Testis (tissue), 3 donors: ENCODE results near the gene PPIL6. TPM values are rescaled to one million over a fixed set of nuclear protein-coding genes. Genes with fewer than 3 reads are reported as not detected.

Source experiments
- DNase-seq: peaks from one replicate; pipeline ENCODE4 v3.0.0-alpha.2; 2019
- H3K27ac ChIP-seq, 2 donors: fragments of 200-600 bp; sonication (generic); one replicate each; pipeline ENCODE4 v1.5.1; 2019
- H3K27me3 ChIP-seq: fragments of 200-600 bp; sonication (generic); one replicate; pipeline ENCODE4 v1.5.1; 2019
- H3K36me3 ChIP-seq: fragments of 200-600 bp; sonication (generic); one replicate; pipeline ENCODE4 v1.5.1; 2017; ENCODE audit warnings: low read depth; ENCODE audit errors: missing control alignments
- H3K4me1 ChIP-seq: fragments of 200-600 bp; sonication (generic); one replicate; pipeline ENCODE4 v1.5.1; 2019
- H3K4me3 ChIP-seq, 2 donors: fragments of 200-600 bp; sonication (generic); one replicate each; pipeline ENCODE4 v1.5.1; 2017 to 2019
- H3K9me3 ChIP-seq: fragments of 200-600 bp; sonication (generic); one replicate; pipeline ENCODE4 v1.5.1; 2017
- CTCF ChIP-seq, 3 experiments: fragments of 450-650 bp in 2 of 3; fragments of 200-600 bp in 1 of 3; sonication (generic) in 1 of 3; IDR thresholded peaks; one replicate each; pipeline ENCODE4 v1.5.1; 2016 to 2019; ENCODE audit warnings: antibody characterized with exemption in 3 of 3, mild to moderate bottlenecking in 2 of 3, moderate library complexity in 1 of 3
- POLR2A ChIP-seq: fragments of 450-650 bp; IDR thresholded peaks from one replicate; pipeline ENCODE4 v1.6.1; 2017; ENCODE audit warnings: antibody characterized with exemption, mild to moderate bottlenecking, moderate library complexity
- WGBS, 2 donors: methylation state at CpG; one replicate each; pipeline ENCODE4 v1.1.5; 2018; 5-methylcytosine and 5-hydroxymethylcytosine counted together
- intact Hi-C: fragments of 100-400 bp; cut with DNase I; formaldehyde crosslinking; loops from one replicate; pipeline ENCODE4 v1.15.1; 2023; ENCODE audit warnings: low total_unique reads
- polyA plus RNA-seq: library from polyadenylated mRNA; stranded (reverse); fragments of 350-450 nt; fragmentation: Illumina TruSeq; extraction: RNeasy Lipid Tissue Mini Kit (QIAGEN cat#74804); gene quantifications from one replicate; pipeline ENCODE4 v1.2.3, GENCODE V29; 2014; ENCODE audit warnings: low read depth, low replicate concordance; ENCODE audit not compliant: insufficient read depth
- total RNA-seq, 2 donors: library from RNA; depleted of rRNA; stranded (reverse); fragments of >200 nt; gene quantifications; one replicate each; pipeline ENCODE4 v1.2.3, GENCODE V29; 2016

The PPIL6 gene
- total and polyA plus RNA-seq, 3 donors from 2014 or later = 15.2 to 54.6 (median 26.7) TPM

- Histone ChIP-seq H3K9me3 (no peaks in the 10 kb centered on the region), H3K4me3 (peak overlapping the region; percentile 72 to 86), H3K4me1 (peaks cover 19% of the 10 kb centered on the region), H3K27ac (peak overlapping the region; percentile 74 to 91), H3K36me3 (no peaks in the 10 kb centered on the region), H3K27me3 (no peaks in the 10 kb centered on the region)
- peak; percentile 35 for DNase-seq
- TF ChIP-seq POLR2A (no peak), CTCF (IDR thresholded peaks at IDR 0.05) (no peak)
- 4 to 30% methylated on average over 2 to 36 of the region's 38 CpGs for WGBS, 2 donors
- intact Hi-C loops = no loop called here
Measured at GRCh38 chr6:109456111-109456583, 15.7 kb upstream of the PPIL6 start.

- H3K4me1 ChIP-seq = peaks cover 19% of the 10 kb centered on the region
- H3K27ac ChIP-seq = peak within 1 kb of the TSS; percentile 74 to 91
- intact Hi-C loops = no loop called here
- WGBS, 2 donors = 1% methylated on average over 26 to 51 of the region's 70 CpGs
- H3K4me3 ChIP-seq = peak within 1 kb of the TSS; percentile 72 to 86
- H3K9me3 ChIP-seq = no peaks in the 10 kb centered on the region
- peak in 1 of 3 experiments; percentile 20 for TF ChIP-seq CTCF (IDR thresholded peaks at IDR 0.05)
- TF ChIP-seq POLR2A = no peak
- H3K36me3 ChIP-seq = no peaks in the 10 kb centered on the region
- H3K27me3 ChIP-seq = no peaks in the 10 kb centered on the region
- peak; percentile 74 for DNase-seq
Measured at GRCh38 chr6:109455437-109456110, 15.1 kb upstream of the PPIL6 start, which contains the start of gene MICAL1. TSS of gene MICAL1 (minus strand) at chr6:109455772. CDS start at chr6:109454196, 1,576 bp downstream.

GRCh38 chr6:109454496-109455436 is 14.3 kb upstream of the PPIL6 start:
- Histone ChIP-seq H3K4me3 (peak overlapping the region; percentile 72 to 86), H3K9me3 (no peaks in the 10 kb centered on the region), H3K27ac (peak overlapping the region; percentile 74 to 91), H3K36me3 (no peaks in the 10 kb centered on the region), H3K4me1 (peaks cover 19% of the 10 kb centered on the region), H3K27me3 (no peaks in the 10 kb centered on the region)
- intact Hi-C loops = no loop called here
- WGBS, 2 donors = 4% methylated on average over 39 to 46 of the region's 48 CpGs
- TF ChIP-seq CTCF (IDR thresholded peaks at IDR 0.05) = no peak
- no peak for TF ChIP-seq POLR2A
- peak; percentile 50 for DNase-seq

GRCh38 chr6:109453594-109454495 is 13.4 kb upstream of the PPIL6 start:
- H3K27ac ChIP-seq = peak overlapping the region; percentile 74 to 91
- DNase-seq = peak; percentile 61
- intact Hi-C loops = no loop called here
- no peak for TF ChIP-seq POLR2A
- no peak for TF ChIP-seq CTCF (IDR thresholded peaks at IDR 0.05)
- no peaks in the 10 kb centered on the region for H3K27me3 ChIP-seq
- H3K4me3 ChIP-seq = peak overlapping the region in 1 of 2 donors; percentile 86
- 80 to 88% methylated on average over 21 to 27 of the region's 27 CpGs for WGBS, 2 donors
- H3K4me1 ChIP-seq = peaks cover 19% of the 10 kb centered on the region
- H3K9me3 ChIP-seq = no peaks in the 10 kb centered on the region
- H3K36me3 ChIP-seq = no peaks in the 10 kb centered on the region
